Heart left ventricle (tissue), 13 donors: Measurements from ENCODE around the gene PACRG.

Experiments
- POLR2A ChIP-seq, 2 donors: fragments of 450-650 bp; IDR thresholded peaks; one replicate each; pipeline ENCODE4 v1.6.1; 2017; ENCODE audit warnings: antibody characterized with exemption in 2 of 2, mild to moderate bottlenecking in 2 of 2, moderate library complexity in 2 of 2
- TF ChIP-seq, protein P1 (sequence below), 12 donors: fragments of 200-600 bp; sonication (generic) in 4 of 12; IDR thresholded peaks; one replicate each; pipeline versions ENCODE4 v1.5.0 to v1.8.0; 2018 to 2022; ENCODE audit warnings: antibody characterized with exemption in 12 of 12, mild to moderate bottlenecking in 5 of 12
- donor health status: ischemic (EF 13 %, LVEDD 7.1; RV severe dilation, severe dysfunction).
- donor health status: DM: no; HTN: yes; CAD: no.
- donor health status: DM: no; HTN: no; CAD: no.
- donor health status: ischemic (EF 25% LVEDD 6.9; RV normal size, moderate dysfunction).
- donor health status: ischemic (EF 25% LVEDD 5.7; RV mildly dilated, moderate dysfunction).
- donor health status: ischemic (EF 35%, LVEDD 5.7; RV mildly dilated, moderate dysfunction).
- donor health status: nonischemic (EF 11% LVEDD 7.7; RV severe dilation, severe dysfunction).
- donor health status: DM: yes; HTN: yes; CAD: no.
- donor health status: PGD.
- donor health status: ischemic (EF 29% LVEDD 5.4; RV normal size, mild dysfunction).
- donor health status: nonischemic (EF 23%, LVEDD 6.1; RV moderate dilation, normal function).

DNA sequence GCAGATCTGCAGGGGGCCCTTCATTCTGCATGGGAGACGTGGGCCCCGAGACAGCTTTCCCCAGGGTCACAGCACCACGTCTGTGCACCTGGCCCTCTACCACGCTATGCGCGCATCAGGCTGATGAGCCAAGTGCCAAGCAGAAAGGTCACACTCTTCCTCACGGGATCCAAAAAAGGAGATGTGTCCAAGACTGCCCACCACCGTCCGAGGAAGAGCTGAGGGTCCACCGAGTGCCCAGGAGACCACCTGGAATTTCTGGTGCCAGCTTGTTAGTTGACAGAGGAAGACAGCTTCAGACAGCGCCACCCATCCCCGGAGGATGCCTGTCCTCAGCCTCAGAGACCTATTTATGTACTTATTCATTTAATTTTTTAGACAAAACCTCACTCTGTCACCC, 609.2 kb downstream of the PACRG start:
- TF ChIP-seq, protein P1, sequence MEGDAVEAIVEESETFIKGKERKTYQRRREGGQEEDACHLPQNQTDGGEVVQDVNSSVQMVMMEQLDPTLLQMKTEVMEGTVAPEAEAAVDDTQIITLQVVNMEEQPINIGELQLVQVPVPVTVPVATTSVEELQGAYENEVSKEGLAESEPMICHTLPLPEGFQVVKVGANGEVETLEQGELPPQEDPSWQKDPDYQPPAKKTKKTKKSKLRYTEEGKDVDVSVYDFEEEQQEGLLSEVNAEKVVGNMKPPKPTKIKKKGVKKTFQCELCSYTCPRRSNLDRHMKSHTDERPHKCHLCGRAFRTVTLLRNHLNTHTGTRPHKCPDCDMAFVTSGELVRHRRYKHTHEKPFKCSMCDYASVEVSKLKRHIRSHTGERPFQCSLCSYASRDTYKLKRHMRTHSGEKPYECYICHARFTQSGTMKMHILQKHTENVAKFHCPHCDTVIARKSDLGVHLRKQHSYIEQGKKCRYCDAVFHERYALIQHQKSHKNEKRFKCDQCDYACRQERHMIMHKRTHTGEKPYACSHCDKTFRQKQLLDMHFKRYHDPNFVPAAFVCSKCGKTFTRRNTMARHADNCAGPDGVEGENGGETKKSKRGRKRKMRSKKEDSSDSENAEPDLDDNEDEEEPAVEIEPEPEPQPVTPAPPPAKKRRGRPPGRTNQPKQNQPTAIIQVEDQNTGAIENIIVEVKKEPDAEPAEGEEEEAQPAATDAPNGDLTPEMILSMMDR (IDR thresholded peaks at IDR 0.05): no peak
- TF ChIP-seq POLR2A (IDR thresholded peaks at IDR 0.05): no peak
